MCF 10A (cell line): Measurements from ENCODE around the gene TYK2. TPM values are rescaled to one million over a fixed set of nuclear protein-coding genes. Genes with fewer than 3 reads are reported as not detected.

Experiments used
- BruUV-seq: library from RNA; stranded (reverse); fragments of 400-500 nt; replicated peaks from 2 replicates; lab custom pipeline; 2021; lab: Mats Ljungman, UMichigan
- CTCF ChIA-PET: fragments of 300-600 bp; sonication (Branson Sonifier 250); formaldehyde crosslinking; extraction: SDS; loops from one replicate; lab custom pipeline; 2021; ENCODE audit warnings: antibody characterized with exemption, inconsistent platforms; lab: Yijun Ruan, JAX
- POLR2A ChIA-PET: fragments of 300-600, 350-650 bp; sonication (Branson Sonifier 250); formaldehyde crosslinking; extraction: SDS; loops from one replicate; lab custom pipeline; 2020; ENCODE audit warnings: antibody characterized with exemption, inconsistent platforms; lab: Yijun Ruan, JAX
- DNase-seq: peaks from one replicate; pipeline ENCODE4 v3.0.0-alpha.2; 2018; ENCODE audit not compliant: unreplicated experiment
- H3K27ac Mint-ChIP-seq: one replicate; pipeline ENCODE4 v1.8.0; 2022; ENCODE audit warnings: mild to moderate bottlenecking, low read depth, mixed read lengths; ENCODE audit not compliant: unreplicated experiment
- H3K27me3 Mint-ChIP-seq: one replicate; pipeline ENCODE4 v1.8.0; 2022; ENCODE audit warnings: mixed read lengths; ENCODE audit not compliant: insufficient read depth, unreplicated experiment
- H3K36me3 Mint-ChIP-seq: one replicate; pipeline ENCODE4 v1.8.0; 2022; ENCODE audit warnings: mild to moderate bottlenecking, moderate library complexity, mixed read lengths; ENCODE audit not compliant: insufficient read depth, unreplicated experiment
- H3K4me1 Mint-ChIP-seq: one replicate; pipeline ENCODE4 v1.8.0; 2022; ENCODE audit warnings: mixed read lengths; ENCODE audit not compliant: insufficient read depth, unreplicated experiment
- H3K4me3 Mint-ChIP-seq: one replicate; pipeline ENCODE4 v1.8.0; 2022; ENCODE audit warnings: mild to moderate bottlenecking, moderate library complexity, mixed read lengths; ENCODE audit not compliant: unreplicated experiment
- H3K9me3 Mint-ChIP-seq: one replicate; pipeline ENCODE4 v1.8.0; 2022; ENCODE audit warnings: mixed read lengths; ENCODE audit not compliant: unreplicated experiment
- CTCF ChIP-seq: fragments of 200-600 bp; IDR thresholded peaks from one replicate; pipeline ENCODE4 v1.8.0; 2022; ENCODE audit warnings: antibody characterized with exemption, mild to moderate bottlenecking; ENCODE audit not compliant: unreplicated experiment
- intact Hi-C: fragments of 100-400 bp; cut with micrococcal nuclease; formaldehyde crosslinking; loops from 2 replicates; pipeline ENCODE4 v1.14.1; 2022
- total RNA-seq: library from RNA; stranded (reverse); gene quantifications from 2 replicates; pipeline ENCODE4 v1.2.3, GENCODE V29; 2022

Gene TYK2
- total RNA-seq, 1 experiment from 2014 or later = 75.0 TPM

- intact Hi-C loops = no loop called here
- Mint-ChIP-seq H3K4me3 (no peak overlapping the region), H3K27ac (no peak overlapping the region), H3K9me3 (no peaks in the 10 kb centered on the region), H3K36me3 (peaks cover 55% of the 10 kb centered on the region), H3K27me3 (no peaks in the 10 kb centered on the region), H3K4me1 (no peaks in the 10 kb centered on the region)
- ChIA-PET CTCF (interaction anchor here (0.6 to 1.4 kb wide), 4 partner anchors 54 to 890 kb away, joined by 3 to 4 read pairs (median 4); no protein-coding TSS in a partner anchor), POLR2A (no interaction called here)
- no peak for TF ChIP-seq CTCF
- no peak for DNase-seq
- BruUV-seq = no TSS peak
These were observed 50.8 kb downstream of the TYK2 start for GRCh38 chr19:10329555-10329954.

- CTCF ChIA-PET = no interaction called here
- POLR2A ChIA-PET = no interaction called here
- Mint-ChIP-seq H3K36me3 (peaks cover 58% of the 10 kb centered on the region), H3K27ac (no peak overlapping the region), H3K4me1 (no peaks in the 10 kb centered on the region), H3K27me3 (no peaks in the 10 kb centered on the region), H3K4me3 (no peak overlapping the region), H3K9me3 (no peaks in the 10 kb centered on the region)
- intact Hi-C loops = no loop called here
- no peak for TF ChIP-seq CTCF
- no TSS peak for BruUV-seq
- no peak for DNase-seq
These were observed 51.6 kb downstream of the TYK2 start for GRCh38 chr19:10328558-10329429.

- Mint-ChIP-seq H3K36me3 (peaks cover 61% of the 10 kb centered on the region), H3K27me3 (no peaks in the 10 kb centered on the region), H3K27ac (no peak overlapping the region), H3K9me3 (no peaks in the 10 kb centered on the region), H3K4me3 (no peak overlapping the region), H3K4me1 (no peaks in the 10 kb centered on the region)
- no TSS peak for BruUV-seq
- intact Hi-C loops = no loop called here
- ChIA-PET POLR2A (interaction anchor here (0.5 kb wide), 1 partner anchor 53 kb away, joined by 3 read pairs; no protein-coding TSS in a partner anchor), CTCF (interaction anchor here (1.0 kb wide), 1 partner anchor 58 kb away, joined by 4 read pairs; no protein-coding TSS in a partner anchor)
- TF ChIP-seq CTCF = no peak
- no peak for DNase-seq
These were observed 52.6 kb downstream of the TYK2 start for GRCh38 chr19:10327793-10328192.

- peaks cover 75% of the 10 kb centered on the region for H3K36me3 Mint-ChIP-seq
- ChIA-PET CTCF (interaction anchor here (0.5 to 0.6 kb wide), 3 partner anchors 46 to 300 kb away, joined by 3 to 4 read pairs (median 4); partner anchors contain the start of gene SLC44A2), POLR2A (interaction anchor here (1.3 kb wide), 1 partner anchor 8 kb away, joined by 4 read pairs; the partner anchor contains the start of gene RAVER1)
- no peak overlapping the region for H3K4me3 Mint-ChIP-seq
- no peaks in the 10 kb centered on the region for H3K27me3 Mint-ChIP-seq
- no peaks in the 10 kb centered on the region for H3K4me1 Mint-ChIP-seq
- no peak for TF ChIP-seq CTCF
- no peak for DNase-seq
- no peaks in the 10 kb centered on the region for H3K9me3 Mint-ChIP-seq
- H3K27ac Mint-ChIP-seq = no peak overlapping the region
- no TSS peak for BruUV-seq
- intact Hi-C loops = no loop called here
These were observed 54.6 kb downstream of the TYK2 start for GRCh38 chr19:10325732-10326131.
